RWPE2 (cell line): Measurements from ENCODE around the gene SH3TC2.

Experiments
- ATAC-seq: fragments of 200-7000 bp; cut with Tn5 transposase; 3 replicates; pipeline ENCODE4 v1.9.1; 2021; ENCODE audit warnings: low read depth
- DNase-seq: peaks from one replicate; pipeline ENCODE4 v3.0.0-alpha.2; 2020; ENCODE audit warnings: low spot score
- H3K27ac ChIP-seq: fragments of 450-650 bp; 2 replicates; pipeline ENCODE4 v1.5.1; 2017; ENCODE audit warnings: mild to moderate bottlenecking; ENCODE audit not compliant: poor library complexity, severe bottlenecking
- H3K27me3 ChIP-seq: fragments of 250-450 bp; sonication (Bioruptor Pico); 2 replicates; pipeline ENCODE4 v1.5.1; 2021; ENCODE audit warnings: mild to moderate bottlenecking, moderate library complexity; ENCODE audit not compliant: insufficient read depth, poor library complexity, severe bottlenecking
- H3K36me3 ChIP-seq: fragments of 250-450 bp; sonication (Bioruptor Pico); 2 replicates; pipeline ENCODE4 v1.5.1; 2020; ENCODE audit warnings: low read depth, mild to moderate bottlenecking, moderate library complexity
- H3K4me1 ChIP-seq: fragments of 250-450 bp; sonication (Bioruptor Pico); 2 replicates; pipeline ENCODE4 v1.5.1; 2021; ENCODE audit warnings: mild to moderate bottlenecking, moderate library complexity; ENCODE audit not compliant: insufficient read depth, poor library complexity, severe bottlenecking
- H3K4me3 ChIP-seq: fragments of 250-450 bp; sonication (Bioruptor Pico); 2 replicates; pipeline ENCODE4 v1.5.1; 2021; ENCODE audit warnings: mild to moderate bottlenecking, moderate library complexity; ENCODE audit not compliant: severe bottlenecking
- H3K9me3 ChIP-seq: fragments of 250-450 bp; sonication (Bioruptor Pico); 2 replicates; pipeline ENCODE4 v1.5.1; 2021; ENCODE audit warnings: mild to moderate bottlenecking, moderate library complexity; ENCODE audit not compliant: severe bottlenecking
- TF ChIP-seq, protein P1 (sequence below): fragments of 450-650 bp; IDR thresholded peaks from one replicate; pipeline ENCODE4 v1.5.1; 2017; ENCODE audit warnings: mild to moderate bottlenecking, moderate library complexity; ENCODE audit not compliant: poor library complexity, severe bottlenecking

The SH3TC2 gene

DNA sequence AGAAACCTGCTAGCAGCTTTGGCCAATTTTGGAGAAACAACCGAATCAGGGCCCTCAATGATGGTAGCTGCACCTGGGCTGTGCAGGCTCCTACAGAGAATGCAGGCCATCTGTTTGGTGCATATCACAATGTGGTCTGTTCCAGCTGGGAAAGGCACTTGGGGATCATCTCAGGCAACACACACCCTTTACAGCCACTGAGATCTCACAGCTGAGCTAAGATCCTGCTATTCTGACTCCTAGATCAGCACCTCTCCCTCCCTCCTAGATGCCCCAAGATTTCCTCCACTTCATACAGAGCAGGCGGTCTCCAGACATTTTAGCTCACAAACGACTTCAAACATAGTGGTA is 100.7 kb downstream of the SH3TC2 start:
- DNase-seq = no peak
- Histone ChIP-seq H3K27ac (peak overlapping the region; percentile 17), H3K36me3 (no peaks in the 10 kb centered on the region), H3K27me3 (no peaks in the 10 kb centered on the region), H3K4me3 (no peak overlapping the region), H3K4me1 (peaks cover 22% of the 10 kb centered on the region), H3K9me3 (no peaks in the 10 kb centered on the region)
- no peak for ATAC-seq
- TF ChIP-seq, protein P1, sequence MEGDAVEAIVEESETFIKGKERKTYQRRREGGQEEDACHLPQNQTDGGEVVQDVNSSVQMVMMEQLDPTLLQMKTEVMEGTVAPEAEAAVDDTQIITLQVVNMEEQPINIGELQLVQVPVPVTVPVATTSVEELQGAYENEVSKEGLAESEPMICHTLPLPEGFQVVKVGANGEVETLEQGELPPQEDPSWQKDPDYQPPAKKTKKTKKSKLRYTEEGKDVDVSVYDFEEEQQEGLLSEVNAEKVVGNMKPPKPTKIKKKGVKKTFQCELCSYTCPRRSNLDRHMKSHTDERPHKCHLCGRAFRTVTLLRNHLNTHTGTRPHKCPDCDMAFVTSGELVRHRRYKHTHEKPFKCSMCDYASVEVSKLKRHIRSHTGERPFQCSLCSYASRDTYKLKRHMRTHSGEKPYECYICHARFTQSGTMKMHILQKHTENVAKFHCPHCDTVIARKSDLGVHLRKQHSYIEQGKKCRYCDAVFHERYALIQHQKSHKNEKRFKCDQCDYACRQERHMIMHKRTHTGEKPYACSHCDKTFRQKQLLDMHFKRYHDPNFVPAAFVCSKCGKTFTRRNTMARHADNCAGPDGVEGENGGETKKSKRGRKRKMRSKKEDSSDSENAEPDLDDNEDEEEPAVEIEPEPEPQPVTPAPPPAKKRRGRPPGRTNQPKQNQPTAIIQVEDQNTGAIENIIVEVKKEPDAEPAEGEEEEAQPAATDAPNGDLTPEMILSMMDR = no peak

DNA sequence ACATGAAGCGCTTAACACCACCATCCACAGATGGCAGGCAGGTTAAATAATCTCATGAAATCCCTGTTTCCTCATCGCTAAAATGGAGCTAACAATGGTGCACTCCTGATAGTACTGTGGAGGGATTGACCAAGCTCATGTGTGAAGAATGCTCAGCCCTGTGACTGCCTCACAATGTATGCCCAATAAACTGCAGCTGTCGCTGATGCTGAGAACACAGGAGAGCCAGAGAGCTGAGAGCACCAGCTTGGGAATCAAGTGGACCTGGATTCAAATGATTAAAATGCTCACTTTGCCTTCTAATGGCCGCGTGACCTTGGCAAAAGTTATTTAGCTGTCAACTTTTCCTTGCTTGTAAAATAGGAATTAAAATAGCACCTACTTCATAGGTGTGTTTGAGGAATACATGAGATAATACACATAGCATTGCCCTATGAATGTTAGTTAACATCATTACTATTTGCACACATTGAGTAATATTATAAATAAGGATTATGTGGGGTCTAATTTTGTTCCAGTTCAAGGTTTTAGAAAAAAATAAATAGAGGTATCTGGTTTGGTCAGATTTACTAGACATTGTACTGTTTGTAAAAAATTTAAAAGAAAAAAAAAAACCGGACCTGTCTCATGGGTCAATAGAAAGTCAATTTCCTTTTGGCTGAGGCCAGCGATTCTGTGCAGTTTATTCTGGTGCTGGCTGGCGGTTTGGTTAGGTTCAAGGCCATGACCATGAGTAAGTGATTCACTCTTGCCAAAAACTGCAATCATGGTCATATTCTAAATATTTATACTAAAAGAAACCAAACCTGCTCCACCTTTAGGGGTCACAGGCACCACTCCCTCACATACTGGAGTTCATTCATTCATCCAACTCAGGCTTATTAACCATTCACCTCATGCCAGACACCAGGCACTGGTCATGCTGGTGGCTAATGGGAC is 101.3 kb downstream of the SH3TC2 start:
- peak overlapping the region; percentile 17 for H3K27ac ChIP-seq
- TF ChIP-seq, protein P1 = no peak

GRCh38 chr5:148960070-148960769 is 102.6 kb downstream of the SH3TC2 start:
- TF ChIP-seq, protein P1 = no peak
- ATAC-seq (no peak), DNase-seq (no peak)
- Histone ChIP-seq H3K4me1 (peaks cover 16% of the 10 kb centered on the region), H3K27me3 (no peaks in the 10 kb centered on the region), H3K4me3 (no peak overlapping the region), H3K27ac (no peak overlapping the region), H3K9me3 (no peaks in the 10 kb centered on the region), H3K36me3 (no peaks in the 10 kb centered on the region)

More for the DNA sequence above, 101.3 kb downstream of the SH3TC2 start:
- ATAC-seq (no peak), DNase-seq (no peak)
- peaks cover 25% of the 10 kb centered on the region for H3K4me1 ChIP-seq
- no peaks in the 10 kb centered on the region for H3K27me3 ChIP-seq
- H3K36me3 ChIP-seq = no peaks in the 10 kb centered on the region
- no peak overlapping the region for H3K4me3 ChIP-seq
- no peaks in the 10 kb centered on the region for H3K9me3 ChIP-seq

GRCh38 chr5:148957591-148958202 is 105.2 kb downstream of the SH3TC2 start:
- peak; percentile 64 for ATAC-seq
- Histone ChIP-seq H3K4me3 (no peak overlapping the region), H3K27me3 (no peaks in the 10 kb centered on the region), H3K4me1 (peaks cover 11% of the 10 kb centered on the region), H3K36me3 (no peaks in the 10 kb centered on the region), H3K9me3 (no peaks in the 10 kb centered on the region), H3K27ac (peak overlapping the region; percentile 30)
- no peak for DNase-seq
- TF ChIP-seq, protein P1 = peak; percentile 98
